Liver (tissue), 9 donors: ENCODE measurements around the gene UCKL1. TPM values are rescaled to one million over a fixed set of nuclear protein-coding genes. Genes with fewer than 3 reads are reported as not detected.

ENCODE experiments used
- DNase-seq: peaks from one replicate; pipeline ENCODE4 v3.0.0-alpha.2; 2017; ENCODE audit warnings: low spot score
- H3K27ac ChIP-seq, 2 donors: one replicate each; pipeline ENCODE4 v1.7.0; 2013; ENCODE audit warnings: inconsistent platforms in 2 of 2, low read length in 2 of 2, control low read depth in 1 of 2, low read depth in 1 of 2, mild to moderate bottlenecking in 1 of 2
- H3K27me3 ChIP-seq, 4 donors: one replicate each; pipeline versions ENCODE4 v1.6.1 to v1.7.0; 2013; ENCODE audit warnings: low read length in 3 of 4, inconsistent platforms in 1 of 4, mild to moderate bottlenecking in 1 of 4, moderate library complexity in 1 of 4; ENCODE audit not compliant: control insufficient read depth in 4 of 4, insufficient read depth in 4 of 4
- H3K36me3 ChIP-seq, 4 donors: one replicate each; pipeline versions ENCODE4 v1.6.1 to v1.7.0; 2013; ENCODE audit warnings: low read length in 3 of 4, mild to moderate bottlenecking in 3 of 4, low read depth in 1 of 4, moderate library complexity in 1 of 4; ENCODE audit not compliant: control insufficient read depth in 4 of 4, insufficient read depth in 3 of 4
- H3K4me1 ChIP-seq, 4 donors: one replicate each; pipeline versions ENCODE4 v1.6.1 to v1.7.0; 2013; ENCODE audit warnings: low read length in 3 of 4, mild to moderate bottlenecking in 3 of 4, moderate library complexity in 1 of 4; ENCODE audit not compliant: control insufficient read depth in 4 of 4, insufficient read depth in 4 of 4
- H3K4me3 ChIP-seq, 3 donors: one replicate each; pipeline versions ENCODE4 v1.6.1 to v1.7.0; 2013; ENCODE audit warnings: low read length in 3 of 3, control low read depth in 1 of 3, low read depth in 1 of 3, mild to moderate bottlenecking in 1 of 3
- H3K9ac ChIP-seq, 2 donors: one replicate each; pipeline ENCODE4 v1.7.0; 2013; ENCODE audit warnings: low read length in 2 of 2, mild to moderate bottlenecking in 2 of 2, moderate library complexity in 2 of 2, control low read depth in 1 of 2, low read depth in 1 of 2
- H3K9me3 ChIP-seq, 4 donors: one replicate each; pipeline versions ENCODE4 v1.6.1 to v1.7.0; 2013; ENCODE audit warnings: low read length in 3 of 4; ENCODE audit not compliant: control insufficient read depth in 4 of 4
- EGR1 ChIP-seq, 2 donors: IDR thresholded peaks; 2 replicates each; pipeline ENCODE4 v1.6.1; 2016 to 2018; ENCODE audit warnings: antibody characterized with exemption in 2 of 2, low read depth in 2 of 2
- FOXA1 ChIP-seq: IDR thresholded peaks from 2 replicates; pipeline ENCODE4 v1.6.1; 2016; ENCODE audit warnings: antibody characterized with exemption
- FOXA2 ChIP-seq: IDR thresholded peaks from 2 replicates; pipeline ENCODE4 v1.6.1; 2016; ENCODE audit warnings: antibody characterized with exemption
- GABPA ChIP-seq, 2 donors: IDR thresholded peaks in 1 of 2; conservative IDR thresholded peaks in 1 of 2; 2 replicates each; pipeline ENCODE4 v1.6.1; 2016; ENCODE audit warnings: antibody characterized with exemption in 2 of 2, mild to moderate bottlenecking in 1 of 2, moderate library complexity in 1 of 2
- HNF4A ChIP-seq, 2 donors: conservative IDR thresholded peaks; 2 replicates each; pipeline ENCODE4 v1.6.1; 2016; ENCODE audit warnings: antibody characterized with exemption in 2 of 2, mild to moderate bottlenecking in 2 of 2
- HNF4G ChIP-seq: IDR thresholded peaks from 2 replicates; pipeline ENCODE4 v1.6.1; 2016; ENCODE audit warnings: antibody characterized with exemption
- JUND ChIP-seq, 2 donors: IDR thresholded peaks; 2 replicates each; pipeline ENCODE4 v1.6.1; 2016; ENCODE audit warnings: antibody characterized with exemption in 2 of 2
- RAD21 ChIP-seq, 2 donors: IDR thresholded peaks; 2 replicates each; pipeline ENCODE4 v1.6.1; 2016; ENCODE audit warnings: antibody characterized with exemption in 2 of 2, mild to moderate bottlenecking in 2 of 2
- SP1 ChIP-seq: IDR thresholded peaks from 2 replicates; pipeline ENCODE4 v1.6.1; 2018; ENCODE audit warnings: antibody characterized with exemption, mild to moderate bottlenecking
- TAF1 ChIP-seq: conservative IDR thresholded peaks from 2 replicates; pipeline ENCODE4 v1.6.1; 2016; ENCODE audit warnings: antibody characterized with exemption, mild to moderate bottlenecking
- YY1 ChIP-seq: IDR thresholded peaks from 2 replicates; pipeline ENCODE4 v1.6.1; 2016; ENCODE audit warnings: antibody characterized with exemption, mild to moderate bottlenecking
- WGBS: extraction: QIAGEN DNeasy Blood & Tissue Kit; methylation state at CpG from one replicate; pipeline ENCODE4 v1.1.7; 2013; 5-methylcytosine and 5-hydroxymethylcytosine counted together
- polyA plus RNA-seq, 2 donors: library from polyadenylated mRNA; stranded (reverse) in 1 of 2; unstranded in 1 of 2; fragments of 200-250 nt in 1 of 2; fragments of >200 nt in 1 of 2; fragmentation: Nextera tagmentation in 1 of 2; extraction: Ambion mirVana in 1 of 2; gene quantifications; one replicate each; pipeline versions ENCODE4 v1.2.1 to v1.2.3, GENCODE V29; 2013 to 2015
- total RNA-seq, 2 donors: library from RNA; depleted of rRNA; stranded (reverse); fragments of >200 nt; gene quantifications; one replicate each; pipeline ENCODE4 v1.2.3, GENCODE V29; 2014
- TF ChIP-seq, protein P1 (sequence below): IDR thresholded peaks from 2 replicates; pipeline ENCODE4 v1.6.1; 2016; ENCODE audit warnings: antibody characterized with exemption
- TF ChIP-seq, protein P2 (sequence below): IDR thresholded peaks from 2 replicates; pipeline ENCODE4 v1.6.1; 2016; ENCODE audit warnings: antibody characterized with exemption
- TF ChIP-seq, protein P3 (sequence below): IDR thresholded peaks from 2 replicates; pipeline ENCODE4 v1.6.1; 2016; ENCODE audit warnings: antibody characterized with exemption
- TF ChIP-seq, protein P4 (sequence below): IDR thresholded peaks from 2 replicates; pipeline ENCODE4 v1.6.1; 2016; ENCODE audit warnings: antibody characterized with exemption, mild to moderate bottlenecking
- donor health status: healthy.
- donor health status: healthy.
- donor health status: healthy.
- donor health status: healthy.
- donor health status: healthy.

The UCKL1 gene
- total and polyA plus RNA-seq, 4 donors = 16.4 to 20.4 (median 18.3) TPM

DNA sequence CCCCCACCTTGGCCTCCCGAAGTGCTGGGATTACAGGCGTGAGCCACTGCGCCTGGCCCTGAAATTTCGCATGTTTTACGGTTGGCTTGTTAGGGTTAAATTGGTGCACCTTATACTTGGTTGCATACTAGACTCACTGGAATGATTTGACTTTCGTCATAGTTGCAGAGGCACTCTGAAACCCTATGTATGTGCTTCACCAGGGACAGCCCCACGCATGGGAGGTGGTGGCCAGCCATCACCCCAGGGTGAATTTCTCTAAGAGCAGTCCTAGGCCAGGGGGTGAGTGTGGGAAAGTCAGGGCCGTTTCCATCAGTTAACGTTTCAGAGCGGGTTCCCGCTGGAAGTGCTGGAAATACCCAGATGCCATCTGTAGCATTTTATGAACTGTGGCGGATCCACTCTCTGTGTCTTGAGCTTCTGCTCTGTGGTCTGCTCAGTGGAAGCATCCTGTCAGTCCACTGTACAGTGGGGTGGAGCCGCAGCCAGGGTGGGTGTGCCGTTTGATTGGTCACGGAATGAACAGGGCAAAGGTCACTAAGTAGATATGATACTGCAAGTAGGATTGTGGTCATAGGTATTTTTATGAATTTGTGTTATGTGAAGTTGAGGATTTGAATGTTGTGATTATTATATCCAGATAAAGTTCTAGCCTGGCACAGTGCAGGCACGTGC is 48.1 kb downstream of the UCKL1 start:
- H3K9me3 ChIP-seq = no peaks in the 10 kb centered on the region
- 69% methylated on average over 16 of the region's 16 CpGs for WGBS
- H3K4me1 ChIP-seq = peaks cover 3 to 12% (median 5%) of the 10 kb centered on the region in 4 donors
- no peak overlapping the region for H3K9ac ChIP-seq
- TF ChIP-seq YY1 (no peak), HNF4A (conservative IDR thresholded peaks at IDR 0.05) (peak; percentile 19 to 44), SP1 (peak; percentile 13), RAD21 (IDR thresholded peaks at IDR 0.05) (no peak), EGR1 (IDR thresholded peaks at IDR 0.05; ENCODE audit: low read depth in 2 of 2) (no peak)
- no peaks in the 10 kb centered on the region for H3K27me3 ChIP-seq
- no peak overlapping the region for H3K27ac ChIP-seq
- no peak overlapping the region for H3K4me3 ChIP-seq
- no peaks in the 10 kb centered on the region for H3K36me3 ChIP-seq
- no peak for DNase-seq

DNA sequence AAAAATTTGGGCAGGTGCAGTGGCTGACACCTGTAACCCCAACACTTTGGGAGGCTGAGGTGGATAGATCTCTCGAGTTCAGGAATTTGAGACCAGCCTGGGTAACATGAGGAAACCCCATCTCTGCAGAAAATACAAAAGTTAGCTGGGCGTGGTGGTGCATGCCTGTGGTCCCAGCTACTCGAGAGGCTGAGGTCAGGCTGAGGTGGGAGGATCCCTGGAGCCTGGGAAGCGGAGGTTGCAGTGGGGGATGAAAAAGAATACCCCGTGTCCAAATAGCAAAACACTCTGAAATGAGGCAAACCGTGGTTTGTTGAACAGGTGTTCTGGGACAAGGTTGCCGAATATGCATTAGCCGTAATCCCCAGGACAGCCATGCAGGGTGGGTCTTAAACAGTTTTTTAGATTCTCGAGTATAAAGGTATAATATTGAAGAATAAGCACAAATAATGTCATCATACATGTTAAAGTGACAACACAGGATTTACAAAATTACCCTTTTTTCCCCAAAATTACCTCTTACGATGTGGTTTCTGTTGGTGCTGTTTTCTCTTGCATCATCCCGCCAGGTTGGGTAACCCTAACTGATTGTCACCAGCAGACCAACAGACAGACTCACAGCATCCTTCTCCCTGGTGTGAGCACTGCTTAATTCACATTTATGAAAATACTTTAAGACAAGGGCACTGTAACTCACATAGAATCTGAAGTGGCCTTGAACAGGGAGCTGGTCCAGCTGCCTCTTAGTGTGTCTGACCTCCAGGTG is 52.2 kb downstream of the UCKL1 start:
- no peak overlapping the region for H3K4me3 ChIP-seq
- 86% methylated on average over 11 of the region's 11 CpGs for WGBS

DNA sequence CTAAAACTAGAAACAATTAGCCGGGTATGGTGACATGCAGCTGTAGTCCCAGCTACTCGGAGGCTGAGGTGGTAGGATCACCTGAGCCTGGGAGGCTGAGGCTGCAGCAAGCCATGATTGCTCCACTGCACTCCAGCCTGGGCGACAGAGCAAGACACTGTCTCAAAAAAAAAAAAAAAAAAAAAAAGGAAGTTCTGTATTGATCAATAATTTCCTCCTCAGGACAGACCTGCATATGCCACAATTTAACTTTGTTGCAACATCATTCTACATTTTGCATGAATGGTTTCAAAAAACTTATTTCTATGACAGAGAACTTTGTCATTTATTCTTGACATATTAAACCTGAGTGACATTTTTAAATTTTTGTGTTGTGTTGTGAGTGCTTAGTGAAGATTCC is 55.8 kb downstream of the UCKL1 start:
- no peak for TF ChIP-seq SP1
- no peak for TF ChIP-seq YY1
- TF ChIP-seq HNF4A (conservative IDR thresholded peaks at IDR 0.05) = no peak
- TF ChIP-seq, protein P1, sequence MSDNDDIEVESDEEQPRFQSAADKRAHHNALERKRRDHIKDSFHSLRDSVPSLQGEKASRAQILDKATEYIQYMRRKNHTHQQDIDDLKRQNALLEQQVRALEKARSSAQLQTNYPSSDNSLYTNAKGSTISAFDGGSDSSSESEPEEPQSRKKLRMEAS = no peak
- no peak for TF ChIP-seq EGR1 (IDR thresholded peaks at IDR 0.05; ENCODE audit: low read depth in 2 of 2)
- TF ChIP-seq TAF1 = no peak
- no peak for TF ChIP-seq JUND (IDR thresholded peaks at IDR 0.05)
- TF ChIP-seq, protein P2, sequence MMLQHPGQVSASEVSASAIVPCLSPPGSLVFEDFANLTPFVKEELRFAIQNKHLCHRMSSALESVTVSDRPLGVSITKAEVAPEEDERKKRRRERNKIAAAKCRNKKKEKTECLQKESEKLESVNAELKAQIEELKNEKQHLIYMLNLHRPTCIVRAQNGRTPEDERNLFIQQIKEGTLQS = no peak
- TF ChIP-seq FOXA1 = no peak
- no peak for TF ChIP-seq HNF4G
- TF ChIP-seq GABPA (IDR thresholded peaks at IDR 0.05 in 1 of 2, conservative IDR thresholded peaks at IDR 0.05 in 1 of 2) = no peak
- TF ChIP-seq FOXA2 = no peak
- TF ChIP-seq RAD21 (IDR thresholded peaks at IDR 0.05) = no peak
- TF ChIP-seq, protein P3, sequence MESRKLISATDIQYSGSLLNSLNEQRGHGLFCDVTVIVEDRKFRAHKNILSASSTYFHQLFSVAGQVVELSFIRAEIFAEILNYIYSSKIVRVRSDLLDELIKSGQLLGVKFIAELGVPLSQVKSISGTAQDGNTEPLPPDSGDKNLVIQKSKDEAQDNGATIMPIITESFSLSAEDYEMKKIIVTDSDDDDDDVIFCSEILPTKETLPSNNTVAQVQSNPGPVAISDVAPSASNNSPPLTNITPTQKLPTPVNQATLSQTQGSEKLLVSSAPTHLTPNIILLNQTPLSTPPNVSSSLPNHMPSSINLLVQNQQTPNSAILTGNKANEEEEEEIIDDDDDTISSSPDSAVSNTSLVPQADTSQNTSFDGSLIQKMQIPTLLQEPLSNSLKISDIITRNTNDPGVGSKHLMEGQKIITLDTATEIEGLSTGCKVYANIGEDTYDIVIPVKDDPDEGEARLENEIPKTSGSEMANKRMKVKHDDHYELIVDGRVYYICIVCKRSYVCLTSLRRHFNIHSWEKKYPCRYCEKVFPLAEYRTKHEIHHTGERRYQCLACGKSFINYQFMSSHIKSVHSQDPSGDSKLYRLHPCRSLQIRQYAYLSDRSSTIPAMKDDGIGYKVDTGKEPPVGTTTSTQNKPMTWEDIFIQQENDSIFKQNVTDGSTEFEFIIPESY = no peak
- Histone ChIP-seq H3K36me3 (no peaks in the 10 kb centered on the region), H3K4me3 (no peak overlapping the region), H3K4me1 (peaks cover 3 to 38% (median 24%) of the 10 kb centered on the region in 4 donors), H3K27me3 (no peaks in the 10 kb centered on the region), H3K27ac (peak overlapping the region in 1 of 2 donors; percentile 42), H3K9me3 (no peaks in the 10 kb centered on the region), H3K9ac (no peak overlapping the region)
- no peak for DNase-seq
- WGBS = 66% methylated on average over 3 of the region's 3 CpGs

More for the DNA sequence above, 52.2 kb downstream of the UCKL1 start:
- no peak for DNase-seq
- no peaks in the 10 kb centered on the region for H3K9me3 ChIP-seq
- H3K36me3 ChIP-seq = no peaks in the 10 kb centered on the region
- no peak overlapping the region for H3K9ac ChIP-seq
- no peaks in the 10 kb centered on the region for H3K27me3 ChIP-seq
- TF ChIP-seq, protein P4, sequence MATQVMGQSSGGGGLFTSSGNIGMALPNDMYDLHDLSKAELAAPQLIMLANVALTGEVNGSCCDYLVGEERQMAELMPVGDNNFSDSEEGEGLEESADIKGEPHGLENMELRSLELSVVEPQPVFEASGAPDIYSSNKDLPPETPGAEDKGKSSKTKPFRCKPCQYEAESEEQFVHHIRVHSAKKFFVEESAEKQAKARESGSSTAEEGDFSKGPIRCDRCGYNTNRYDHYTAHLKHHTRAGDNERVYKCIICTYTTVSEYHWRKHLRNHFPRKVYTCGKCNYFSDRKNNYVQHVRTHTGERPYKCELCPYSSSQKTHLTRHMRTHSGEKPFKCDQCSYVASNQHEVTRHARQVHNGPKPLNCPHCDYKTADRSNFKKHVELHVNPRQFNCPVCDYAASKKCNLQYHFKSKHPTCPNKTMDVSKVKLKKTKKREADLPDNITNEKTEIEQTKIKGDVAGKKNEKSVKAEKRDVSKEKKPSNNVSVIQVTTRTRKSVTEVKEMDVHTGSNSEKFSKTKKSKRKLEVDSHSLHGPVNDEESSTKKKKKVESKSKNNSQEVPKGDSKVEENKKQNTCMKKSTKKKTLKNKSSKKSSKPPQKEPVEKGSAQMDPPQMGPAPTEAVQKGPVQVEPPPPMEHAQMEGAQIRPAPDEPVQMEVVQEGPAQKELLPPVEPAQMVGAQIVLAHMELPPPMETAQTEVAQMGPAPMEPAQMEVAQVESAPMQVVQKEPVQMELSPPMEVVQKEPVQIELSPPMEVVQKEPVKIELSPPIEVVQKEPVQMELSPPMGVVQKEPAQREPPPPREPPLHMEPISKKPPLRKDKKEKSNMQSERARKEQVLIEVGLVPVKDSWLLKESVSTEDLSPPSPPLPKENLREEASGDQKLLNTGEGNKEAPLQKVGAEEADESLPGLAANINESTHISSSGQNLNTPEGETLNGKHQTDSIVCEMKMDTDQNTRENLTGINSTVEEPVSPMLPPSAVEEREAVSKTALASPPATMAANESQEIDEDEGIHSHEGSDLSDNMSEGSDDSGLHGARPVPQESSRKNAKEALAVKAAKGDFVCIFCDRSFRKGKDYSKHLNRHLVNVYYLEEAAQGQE = no peak
- TF ChIP-seq, protein P2 = peak; percentile 46
- peak overlapping the region in 1 of 2 donors; percentile 12 for H3K27ac ChIP-seq
- peaks cover 6 to 20% (median 11%) of the 10 kb centered on the region in 4 donors for H3K4me1 ChIP-seq
